Endometrial microvascular endothelial cells (primary cell): ENCODE data around the gene EPHA2. TPM values are rescaled to one million over a fixed set of nuclear protein-coding genes. Genes with fewer than 3 reads are reported as not detected.

Experiments used
- in situ Hi-C: cut with HindIII; loops from 2 replicates; pipeline ENCODE4 v1.10.0; 2017; ENCODE audit warnings: low sequenced_read_pairs, low pct_unique_long_range_greater_than_20kb; ENCODE audit errors: inconsistent ontology term
- total RNA-seq: library from RNA; depleted of rRNA; stranded (reverse); fragments of >200 nt; gene quantifications from one replicate; pipeline ENCODE4 v1.2.3, GENCODE V29; 2015; ENCODE audit errors: inconsistent ontology term

Gene EPHA2
- total RNA-seq, 1 donor from 2014 or later: 162 TPM

DNA sequence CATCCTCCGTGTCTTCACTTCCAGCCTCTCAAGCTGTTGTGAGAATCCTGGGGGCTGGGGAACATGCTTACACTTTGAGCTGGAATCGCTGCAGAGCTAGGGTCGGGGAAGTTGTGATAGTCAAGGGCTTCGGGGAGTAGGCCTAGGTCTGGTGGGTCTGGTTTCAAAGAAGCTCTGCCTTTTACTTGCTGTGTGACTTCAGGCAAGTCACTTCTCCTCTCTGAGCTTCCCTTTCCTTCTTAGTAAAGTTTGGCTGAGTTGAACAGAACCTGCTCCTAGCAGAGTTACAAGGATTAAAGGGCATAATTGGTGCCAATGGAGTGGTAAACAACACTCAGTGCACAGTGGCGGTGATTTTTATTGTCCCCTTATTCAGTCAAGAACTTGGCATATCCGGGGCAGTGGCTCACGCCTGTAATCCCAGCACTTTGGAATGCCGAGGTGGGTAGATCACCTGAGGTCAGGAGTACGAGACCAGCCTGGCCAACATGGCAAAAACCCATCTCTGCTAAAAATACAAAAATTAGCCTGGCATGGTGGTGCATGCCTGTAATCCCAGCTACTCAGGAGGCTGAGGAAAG lies 30.9 kb upstream of the EPHA2 start:
- in situ Hi-C loops: no loop called here

DNA sequence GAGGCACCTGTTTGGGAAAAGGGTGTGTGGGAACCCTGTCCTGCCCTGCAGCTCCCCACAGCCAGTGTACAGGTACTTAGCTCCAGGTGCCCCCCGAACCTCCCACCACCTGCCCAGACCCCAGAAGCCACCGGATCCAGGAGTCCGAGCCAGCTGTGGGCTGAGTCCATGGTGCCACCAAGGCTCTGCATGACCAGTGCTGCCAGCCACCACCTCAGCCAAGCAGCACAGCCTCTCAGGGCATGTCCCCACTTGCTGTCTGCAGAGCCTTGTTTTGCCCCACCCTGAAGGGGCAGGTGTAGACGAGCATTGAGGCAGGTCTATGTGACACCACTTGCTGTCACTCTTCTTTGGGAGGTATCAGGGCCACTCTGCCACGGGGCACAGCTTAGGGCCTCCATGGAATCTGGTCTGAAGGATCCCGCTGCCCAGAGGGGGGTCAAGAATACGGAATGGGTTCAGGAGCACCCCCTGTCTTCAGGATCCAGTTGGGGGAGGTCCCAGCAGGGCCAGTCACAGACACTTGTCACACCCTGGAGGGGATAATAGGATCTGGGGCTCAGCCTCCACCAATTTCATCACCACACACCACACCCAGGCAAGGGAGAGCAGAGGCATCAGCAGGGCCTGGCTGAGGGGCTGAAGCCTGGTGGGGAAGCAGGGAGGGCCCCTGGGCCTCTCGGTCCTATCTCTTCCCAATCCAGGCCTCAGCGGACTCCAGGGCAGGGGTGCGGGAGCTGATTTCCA lies 28.9 kb upstream of the EPHA2 start:
- in situ Hi-C loops: no loop called here

GRCh38 chr1:16183765-16184556 lies 28.1 kb upstream of the EPHA2 start:
- in situ Hi-C loops: no loop called here

GRCh38 chr1:16183179-16183578 lies 27.3 kb upstream of the EPHA2 start:
- in situ Hi-C loops: no loop called here

- in situ Hi-C loops: no loop called here
These were observed 26.2 kb upstream of the EPHA2 start for GRCh38 chr1:16181887-16182719.

GRCh38 chr1:16180291-16180824 lies 24.5 kb upstream of the EPHA2 start:
- in situ Hi-C loops: no loop called here

- in situ Hi-C loops: no loop called here
These were observed 23.0 kb upstream of the EPHA2 start for GRCh38 chr1:16178596-16179497.

DNA sequence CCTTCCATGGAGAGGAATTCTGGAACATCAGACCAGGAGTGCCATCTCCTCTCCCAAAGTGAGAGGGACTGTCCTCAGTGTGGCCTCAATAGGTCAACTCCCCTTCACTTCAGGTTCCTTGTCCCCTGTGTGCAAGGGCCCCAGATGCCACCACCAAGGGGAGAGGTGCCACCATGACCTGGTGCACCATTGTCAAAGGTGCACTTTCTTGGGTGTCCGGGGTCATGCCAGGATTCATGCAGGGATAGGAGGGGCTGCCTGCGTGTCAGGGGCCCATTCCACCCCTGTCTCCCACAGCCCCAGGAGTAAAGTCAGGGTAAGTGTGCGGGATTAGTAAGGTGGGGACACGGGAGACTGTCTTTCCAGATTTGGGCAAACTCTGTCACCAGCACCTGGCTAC lies 21.4 kb upstream of the EPHA2 start:
- in situ Hi-C loops: no loop called here

- in situ Hi-C loops: no loop called here
These were observed 20.8 kb upstream of the EPHA2 start for GRCh38 chr1:16176653-16177052.

DNA sequence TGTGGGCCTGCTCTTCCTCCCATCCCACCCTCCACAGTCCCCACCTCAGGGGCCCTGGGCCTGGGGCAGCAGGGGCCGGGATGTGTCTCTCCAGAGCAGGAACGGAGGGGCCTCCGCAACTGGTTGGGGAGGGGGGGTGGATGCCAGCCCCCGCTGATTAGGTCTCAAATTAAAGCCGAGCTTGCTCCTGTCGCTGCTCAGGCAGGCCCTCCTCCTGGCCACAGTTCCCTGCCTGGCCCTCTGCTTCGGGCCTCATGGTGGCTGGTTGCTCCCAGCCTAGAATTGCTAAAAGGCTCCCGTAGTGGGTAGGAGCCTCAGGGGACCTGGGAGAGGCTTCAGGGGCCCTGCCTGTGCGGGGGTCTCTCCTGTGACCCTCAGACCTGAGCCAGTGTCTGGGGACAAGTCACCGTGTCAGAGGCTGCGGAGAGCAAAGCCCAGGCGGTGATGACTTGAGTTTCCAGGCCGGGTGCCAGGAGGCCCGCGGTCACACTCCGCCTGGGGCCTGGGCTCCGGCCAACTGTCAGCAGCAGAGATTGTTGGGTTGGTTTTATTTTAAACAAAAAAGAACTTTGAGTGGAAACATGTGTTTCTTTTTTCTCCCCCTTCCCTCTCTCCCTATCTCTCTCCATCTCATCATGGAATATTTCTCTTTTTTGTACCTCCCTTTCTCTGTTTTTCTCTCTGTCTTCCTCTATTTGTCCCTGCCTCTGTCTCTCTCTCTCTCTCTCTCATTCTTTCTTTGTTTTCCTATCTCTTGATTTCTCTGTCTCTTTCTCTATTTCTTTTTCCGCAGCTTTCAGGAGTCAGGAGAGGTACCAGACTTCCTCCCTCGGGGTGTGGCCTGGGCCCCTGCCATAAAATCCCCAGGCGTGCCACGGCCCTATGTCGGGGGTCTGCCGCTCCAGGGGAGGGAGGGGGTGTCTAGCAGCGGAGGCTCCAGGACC lies 20.0 kb upstream of the EPHA2 start:
- in situ Hi-C loops: no loop called here

GRCh38 chr1:16174886-16175598 lies 19.2 kb upstream of the EPHA2 start:
- in situ Hi-C loops: no loop called here

DNA sequence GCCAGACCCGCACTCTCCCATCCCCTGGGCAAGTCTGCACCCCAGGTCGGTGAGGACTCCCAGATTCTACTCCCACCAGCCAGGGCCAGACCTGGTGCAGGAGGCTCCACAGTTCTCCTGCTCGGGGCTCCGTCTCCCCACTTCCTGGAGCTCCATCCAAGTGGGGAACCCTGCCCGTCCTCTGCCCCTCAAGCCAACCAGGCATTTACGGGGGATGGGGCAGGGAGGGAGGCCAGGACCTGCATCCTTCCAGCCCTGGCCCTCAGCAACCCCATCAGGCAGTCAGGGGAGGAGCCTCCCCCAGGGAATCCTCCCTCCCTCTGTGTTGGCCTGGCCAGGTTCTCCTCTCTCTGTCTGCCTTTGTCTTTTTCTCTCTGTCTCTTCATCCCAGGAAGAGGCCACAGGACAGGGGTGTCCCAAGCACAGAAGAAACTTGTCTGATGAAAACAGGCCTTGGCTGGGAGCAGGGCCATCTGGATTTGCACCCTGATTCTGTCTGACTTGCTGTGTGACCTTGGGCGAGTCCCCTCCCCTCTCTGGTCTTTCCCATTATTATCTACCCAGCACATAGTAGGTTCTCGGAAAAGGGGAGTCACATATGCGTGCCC lies 18.5 kb upstream of the EPHA2 start:
- in situ Hi-C loops: no loop called here

- in situ Hi-C loops: no loop called here
These were observed 17.8 kb upstream of the EPHA2 start for GRCh38 chr1:16173447-16174260.

DNA sequence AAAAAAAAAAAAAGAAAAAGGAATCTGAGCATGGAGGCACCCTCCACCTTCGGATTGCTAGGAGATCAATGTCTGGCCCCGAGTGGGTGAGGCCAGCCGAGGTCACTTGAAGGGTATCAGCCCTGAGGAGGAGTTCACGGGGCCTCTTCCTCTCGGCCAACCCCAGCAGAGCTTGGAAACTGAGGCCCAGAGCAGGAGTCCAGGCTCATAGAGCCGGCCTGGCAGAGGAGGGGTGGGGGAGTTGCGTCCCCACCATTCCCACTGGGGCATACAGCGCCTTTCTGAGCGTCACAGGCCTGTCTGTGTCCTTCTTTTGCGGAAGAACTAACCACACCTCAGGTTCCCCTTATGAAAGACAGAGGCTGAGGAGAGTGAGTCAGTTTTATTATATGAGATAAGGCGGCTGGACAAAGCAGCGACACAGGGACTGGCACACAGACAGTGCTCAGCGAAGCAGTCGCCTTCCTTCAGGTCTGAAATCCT lies 17.1 kb upstream of the EPHA2 start:
- in situ Hi-C loops: no loop called here

DNA sequence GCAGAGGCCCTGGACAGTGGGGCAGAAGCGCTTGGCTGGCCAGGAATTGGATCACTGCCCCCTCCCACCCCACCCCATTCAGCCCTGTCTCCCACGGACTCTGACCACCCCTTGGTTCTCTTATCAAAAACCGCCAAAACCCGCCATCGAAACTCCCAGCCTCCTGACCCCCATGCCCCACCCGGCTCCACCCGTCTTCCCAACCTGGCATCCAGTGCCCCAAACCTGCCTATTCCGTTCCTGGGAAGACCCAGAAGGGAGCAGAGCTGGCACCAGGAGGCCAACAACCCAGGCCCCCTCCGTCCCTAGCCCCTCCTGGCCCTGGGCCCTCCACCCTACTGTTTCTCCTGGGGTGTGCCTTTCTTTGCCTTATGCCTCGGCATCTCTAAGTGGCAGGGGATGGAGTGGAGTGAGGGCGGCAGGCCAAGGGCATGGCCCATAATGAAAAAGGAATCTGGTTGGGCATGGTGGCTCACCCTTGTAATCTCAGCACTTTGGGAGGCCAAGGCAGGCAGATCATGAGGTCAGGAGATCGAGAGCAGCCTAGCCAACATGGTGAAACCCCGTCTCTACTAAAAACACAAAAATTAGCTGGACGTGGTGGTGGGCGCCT lies 16.5 kb upstream of the EPHA2 start:
- in situ Hi-C loops: no loop called here
